Endothelial cell of umbilical vein (primary cell): ENCODE data around the gene CYB5A.

ENCODE experiments used
- EZH2 ChIP-seq: IDR thresholded peaks from 2 replicates; pipeline ENCODE4 v1.6.1; 2012; ENCODE audit warnings: borderline replicate concordance, low read depth, mild to moderate bottlenecking, moderate library complexity, low read length, inconsistent platforms; ENCODE audit not compliant: severe bottlenecking
- POLR2A ChIP-seq: IDR thresholded peaks from 2 replicates; pipeline ENCODE4 v1.6.1; 2012; ENCODE audit warnings: low read depth, mild to moderate bottlenecking, control low read depth, low read length
- POLR2AphosphoS5 ChIP-seq: IDR thresholded peaks from 2 replicates; pipeline ENCODE4 v1.6.1; 2012; ENCODE audit warnings: low read depth, mild to moderate bottlenecking, control low read depth, low read length, moderate library complexity; ENCODE audit not compliant: insufficient read depth
- TF ChIP-seq, protein P1 (sequence below), 2 donors: IDR thresholded peaks; 1 replicate in 1 of 2; 2 replicates in 1 of 2; pipeline ENCODE4 v1.5.1; 2011; ENCODE audit warnings: low read length in 2 of 2, mild to moderate bottlenecking in 2 of 2, moderate library complexity in 2 of 2, control low read depth in 1 of 2, inconsistent platforms in 1 of 2, low read depth in 1 of 2; ENCODE audit not compliant: insufficient read depth in 1 of 2; ENCODE audit errors: extremely low read depth in 1 of 2
- TF ChIP-seq, protein P2 (sequence below): IDR thresholded peaks from 2 replicates; pipeline ENCODE4 v1.6.1; 2011; ENCODE audit not compliant: insufficient read depth, insufficient read length

DNA sequence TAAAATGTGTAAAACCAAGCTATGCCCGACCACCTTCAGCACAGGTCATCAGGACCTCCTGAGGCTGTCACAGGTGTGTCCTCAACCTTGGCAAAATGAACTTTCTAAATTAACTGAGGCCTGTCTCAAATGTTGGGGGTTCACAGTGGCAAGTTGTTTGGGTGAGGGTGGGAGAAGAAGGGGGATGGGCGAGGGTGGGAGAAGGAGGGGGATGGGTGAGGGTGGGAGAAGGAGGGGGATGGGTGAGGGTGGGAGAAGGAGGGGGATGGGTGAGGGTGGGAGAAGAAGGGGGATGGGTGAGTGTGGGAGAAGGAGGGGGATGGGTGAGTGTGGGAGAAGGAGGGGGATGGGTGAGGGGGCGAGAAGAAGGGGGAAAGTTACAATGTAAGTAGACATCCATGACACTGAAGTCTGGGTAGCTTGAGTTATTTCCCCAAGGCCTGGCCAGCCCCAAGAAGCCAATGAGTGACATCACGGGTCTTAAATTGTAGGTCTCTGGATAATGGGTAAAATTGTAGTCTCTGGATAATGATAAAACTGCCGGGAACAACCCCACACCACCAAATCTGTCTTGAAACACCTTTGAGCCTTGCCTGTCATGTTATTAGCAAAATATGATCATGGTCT is 87.1 kb downstream of the CYB5A start:
- TF ChIP-seq, protein P1, sequence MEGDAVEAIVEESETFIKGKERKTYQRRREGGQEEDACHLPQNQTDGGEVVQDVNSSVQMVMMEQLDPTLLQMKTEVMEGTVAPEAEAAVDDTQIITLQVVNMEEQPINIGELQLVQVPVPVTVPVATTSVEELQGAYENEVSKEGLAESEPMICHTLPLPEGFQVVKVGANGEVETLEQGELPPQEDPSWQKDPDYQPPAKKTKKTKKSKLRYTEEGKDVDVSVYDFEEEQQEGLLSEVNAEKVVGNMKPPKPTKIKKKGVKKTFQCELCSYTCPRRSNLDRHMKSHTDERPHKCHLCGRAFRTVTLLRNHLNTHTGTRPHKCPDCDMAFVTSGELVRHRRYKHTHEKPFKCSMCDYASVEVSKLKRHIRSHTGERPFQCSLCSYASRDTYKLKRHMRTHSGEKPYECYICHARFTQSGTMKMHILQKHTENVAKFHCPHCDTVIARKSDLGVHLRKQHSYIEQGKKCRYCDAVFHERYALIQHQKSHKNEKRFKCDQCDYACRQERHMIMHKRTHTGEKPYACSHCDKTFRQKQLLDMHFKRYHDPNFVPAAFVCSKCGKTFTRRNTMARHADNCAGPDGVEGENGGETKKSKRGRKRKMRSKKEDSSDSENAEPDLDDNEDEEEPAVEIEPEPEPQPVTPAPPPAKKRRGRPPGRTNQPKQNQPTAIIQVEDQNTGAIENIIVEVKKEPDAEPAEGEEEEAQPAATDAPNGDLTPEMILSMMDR (IDR thresholded peaks at IDR 0.05; ENCODE audit: extremely low read depth in 1 of 2, insufficient read depth in 1 of 2, low read depth in 1 of 2, low read length in 2 of 2): no peak
- no peak for TF ChIP-seq POLR2AphosphoS5
- TF ChIP-seq POLR2A: no peak
- TF ChIP-seq, protein P2, sequence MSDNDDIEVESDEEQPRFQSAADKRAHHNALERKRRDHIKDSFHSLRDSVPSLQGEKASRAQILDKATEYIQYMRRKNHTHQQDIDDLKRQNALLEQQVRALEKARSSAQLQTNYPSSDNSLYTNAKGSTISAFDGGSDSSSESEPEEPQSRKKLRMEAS: no peak
- TF ChIP-seq EZH2: no peak
